NCI-H1092 treated with DMSO at 0.1 percent for 48 hours (cell line): Measurements from ENCODE around the gene KAT2A.

Source experiments
- DNase-seq: peaks from one replicate; lab custom pipeline; 2025; lab: John Stamatoyannopoulos, UW

The KAT2A gene

GRCh38 chr17:42094375-42095069 is 26.6 kb downstream of the KAT2A start:
- no peak for DNase-seq

DNA sequence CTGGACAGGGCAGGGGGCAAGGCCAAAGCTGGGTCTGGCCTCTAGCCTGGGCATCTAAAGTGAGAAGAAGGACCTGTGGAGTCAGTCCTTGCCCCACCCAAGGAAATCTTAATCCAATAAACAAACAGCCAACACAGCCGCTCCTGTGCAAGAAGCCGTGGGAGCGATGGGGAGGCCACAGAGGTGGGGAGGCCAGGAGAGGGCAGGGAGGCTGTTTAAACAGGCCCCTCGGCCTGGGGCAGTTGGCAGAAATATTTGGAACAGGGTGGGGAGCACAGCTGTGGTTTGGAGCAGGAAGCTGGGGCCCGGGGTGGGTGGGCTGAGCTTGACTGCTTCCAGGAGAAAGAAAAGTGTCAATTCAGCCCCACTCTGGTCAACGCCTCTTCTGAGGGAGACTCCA is 28.2 kb downstream of the KAT2A start:
- no peak for DNase-seq

DNA sequence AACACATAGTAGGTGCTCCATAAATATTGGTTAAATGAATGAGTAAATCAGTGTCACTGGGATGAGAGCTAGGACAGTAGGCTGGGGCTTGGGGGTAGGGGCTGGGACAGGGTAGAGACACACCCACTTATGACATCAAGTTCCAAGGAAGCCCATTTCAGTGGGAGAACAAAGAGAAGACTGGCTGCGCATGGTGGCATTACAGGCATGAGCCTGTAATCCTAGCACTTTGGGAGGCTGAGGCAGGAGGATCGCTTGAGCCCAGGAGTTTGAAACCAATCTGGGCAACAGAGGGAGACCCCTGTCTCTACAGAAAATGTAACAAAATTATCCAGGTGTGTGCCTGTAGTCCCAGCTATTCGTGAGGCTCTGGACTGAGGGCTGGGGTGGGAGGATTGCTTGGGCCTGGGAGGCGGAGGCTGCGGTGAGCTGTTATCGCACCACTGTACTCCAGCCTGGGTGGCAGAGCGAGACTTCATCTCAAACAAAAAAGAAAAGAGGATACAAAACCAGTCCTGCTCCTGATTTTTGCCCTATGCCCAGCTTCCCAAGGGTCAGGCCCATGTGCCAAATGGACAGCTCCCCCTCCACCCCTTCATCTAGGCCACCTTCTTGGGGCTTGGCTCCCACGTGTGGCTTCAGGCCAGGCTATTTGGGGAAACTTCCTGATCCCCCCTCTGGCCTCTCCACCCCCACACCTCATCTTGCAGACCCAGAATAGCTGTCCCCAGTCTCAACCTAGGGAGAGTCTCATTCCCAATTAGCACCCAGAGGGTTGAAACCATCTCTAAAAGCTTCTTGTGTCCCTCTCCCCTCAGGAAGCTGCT is 30.0 kb downstream of the KAT2A start:
- no peak for DNase-seq

DNA sequence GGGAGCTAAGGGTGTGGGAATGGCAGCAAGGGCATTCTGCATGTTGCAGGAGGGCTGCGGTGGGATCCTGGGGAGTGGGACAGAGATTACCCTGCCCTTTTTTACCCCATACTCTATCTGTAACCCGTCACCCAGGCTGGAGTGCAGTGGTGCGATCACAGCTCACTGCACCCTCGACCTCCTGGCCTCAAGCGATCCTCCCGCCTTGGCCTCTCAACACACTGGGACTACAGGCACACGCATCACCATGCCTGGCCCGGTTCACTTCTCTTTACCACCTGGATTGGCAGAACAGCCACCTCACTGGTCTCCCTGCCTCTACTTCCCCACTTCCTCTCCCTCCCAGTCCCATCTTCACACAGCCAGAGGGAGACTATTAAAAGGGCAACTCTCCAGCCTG is 32.4 kb downstream of the KAT2A start:
- DNase-seq: no peak

DNA sequence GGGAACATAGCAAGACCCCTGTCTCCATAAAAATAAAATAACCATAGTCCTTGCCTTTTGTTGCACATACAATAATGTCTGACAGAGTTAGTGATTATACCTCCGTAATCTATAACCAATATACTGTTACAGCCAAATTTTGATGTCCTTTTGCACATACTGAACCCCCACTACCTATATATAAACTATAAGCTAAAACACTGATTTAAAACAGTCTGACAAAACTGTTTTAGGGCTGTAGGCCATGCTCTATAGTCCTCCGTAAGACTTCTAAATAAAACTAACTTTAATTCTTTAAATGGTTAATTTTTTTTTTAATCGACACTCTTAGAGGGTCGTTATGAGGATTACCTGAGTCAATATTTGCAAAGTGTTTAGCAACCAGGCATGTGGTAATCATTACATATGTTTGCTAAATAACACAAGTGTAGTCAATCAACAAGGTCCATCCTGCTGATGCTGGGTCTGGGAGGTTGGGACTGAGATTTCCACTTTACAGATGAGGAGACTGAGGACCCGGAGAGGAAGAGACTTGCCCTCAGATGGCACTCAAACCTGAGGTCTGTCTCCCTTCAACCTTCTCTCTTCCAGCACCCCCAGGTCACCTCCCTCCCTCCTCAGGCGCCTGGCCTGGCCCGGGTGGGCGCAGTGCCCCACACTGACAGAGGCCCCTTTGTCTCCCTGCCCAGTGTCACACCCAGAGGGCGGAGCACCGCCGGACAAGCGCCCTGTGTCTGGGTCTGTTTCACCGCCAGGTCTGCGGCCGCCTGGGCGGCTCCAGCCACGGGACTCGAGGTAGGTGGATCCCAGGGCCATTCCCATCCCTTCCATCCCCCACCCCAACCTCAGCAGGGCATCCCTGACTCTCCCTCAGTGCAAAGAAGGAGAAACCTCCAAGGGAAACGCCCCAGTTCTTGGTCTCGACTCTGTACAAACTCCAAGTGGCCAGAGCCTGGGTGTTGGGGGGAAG is 33.1 kb downstream of the KAT2A start:
- no peak for DNase-seq

GRCh38 chr17:42087042-42087701 is 34.0 kb downstream of the KAT2A start:
- DNase-seq: no peak

DNA sequence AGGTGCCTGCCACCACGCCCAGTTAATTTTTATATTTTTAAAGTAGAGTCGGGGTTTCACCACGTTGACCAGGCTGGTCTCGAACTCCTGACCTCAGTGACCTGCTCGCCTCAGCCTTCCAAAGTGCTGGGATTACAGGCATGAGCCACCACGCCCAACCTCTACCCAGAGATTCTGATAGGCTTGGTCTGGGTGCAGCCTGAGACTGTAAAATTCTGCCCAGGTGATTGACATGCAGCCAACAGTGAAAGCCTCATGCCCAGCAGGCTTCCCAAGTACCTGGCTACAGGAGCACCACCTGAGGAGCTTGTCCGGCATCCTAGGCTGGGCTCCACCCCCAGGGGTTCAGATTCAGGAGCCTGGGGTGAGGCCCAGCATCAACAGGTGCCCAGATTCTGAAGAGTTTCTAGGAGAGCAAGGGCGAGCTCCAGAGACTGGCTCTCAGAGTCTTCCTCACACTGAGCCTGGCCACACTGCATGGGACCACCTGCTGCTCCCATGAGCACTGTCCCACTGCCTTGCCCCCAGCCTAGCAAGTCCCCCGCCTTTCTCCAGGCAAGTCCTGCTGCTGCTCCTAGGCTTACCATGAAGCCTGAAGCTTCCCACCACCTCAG is 39.5 kb downstream of the KAT2A start:
- no peak for DNase-seq

GRCh38 chr17:42079541-42079940 is 41.6 kb downstream of the KAT2A start:
- DNase-seq: no peak

GRCh38 chr17:42078396-42079043 is 42.6 kb downstream of the KAT2A start:
- DNase-seq: no peak

- no peak for DNase-seq
Observed at GRCh38 chr17:42077755-42078154, 43.4 kb downstream of the KAT2A start.

DNA sequence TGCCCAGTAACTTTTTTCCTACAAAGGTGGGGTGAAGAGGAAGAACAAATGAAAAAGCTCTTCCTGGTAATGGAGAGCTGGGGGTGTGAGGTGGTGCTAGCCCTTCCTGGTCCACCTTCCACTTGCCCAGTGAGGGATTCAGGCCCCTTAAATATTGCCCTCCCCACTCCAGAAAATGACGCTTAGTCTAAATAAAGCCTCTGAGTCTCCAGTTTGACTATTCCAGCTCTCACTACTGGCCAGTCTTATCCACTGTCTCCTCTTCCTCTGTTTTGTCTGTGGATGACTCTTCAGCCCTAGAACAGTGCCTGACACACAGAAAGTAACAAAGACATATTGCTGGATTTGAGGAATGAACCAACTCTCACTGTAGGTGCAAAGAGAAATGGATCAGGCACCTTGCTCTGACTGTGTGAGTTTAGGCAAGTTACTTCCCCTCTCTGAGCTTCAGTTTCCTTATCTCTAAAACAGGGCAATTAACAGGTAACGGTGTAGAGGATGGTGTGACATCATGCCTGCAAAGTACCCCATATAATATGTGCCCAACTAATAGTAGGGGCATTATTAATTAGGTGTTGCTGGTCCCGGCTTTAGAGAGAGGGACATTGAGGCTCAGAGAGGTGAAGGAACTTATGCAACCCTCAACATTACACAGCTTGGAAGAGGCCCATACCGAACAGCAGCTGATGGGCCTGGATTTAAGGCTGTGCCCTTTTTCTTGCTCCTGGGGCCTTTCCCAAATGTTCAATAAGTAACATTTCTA is 44.2 kb downstream of the KAT2A start:
- no peak for DNase-seq

GRCh38 chr17:42075789-42076188 is 45.4 kb downstream of the KAT2A start:
- DNase-seq: no peak

- no peak for DNase-seq
Observed at GRCh38 chr17:42072323-42073187, 48.6 kb downstream of the KAT2A start.

GRCh38 chr17:42071810-42072209 is 49.4 kb downstream of the KAT2A start:
- no peak for DNase-seq

GRCh38 chr17:42068979-42069378 is 52.2 kb downstream of the KAT2A start:
- no peak for DNase-seq

- peak; percentile 13 for DNase-seq
Observed at GRCh38 chr17:42067371-42068091, 53.6 kb downstream of the KAT2A start.

GRCh38 chr17:42065201-42065600 is 56.0 kb downstream of the KAT2A start:
- no peak for DNase-seq
